Endothelial cell of umbilical vein (primary cell): ENCODE data around the gene RTN3. TPM values are rescaled to one million over a fixed set of nuclear protein-coding genes. Genes with fewer than 3 reads are reported as not detected.

Source experiments
- BruUV-seq: library from RNA; stranded (reverse); fragments of 400-500 nt; replicated peaks from 2 replicates; lab custom pipeline; 2021; lab: Mats Ljungman, UMichigan
- CTCF ChIA-PET: fragments of 300-600, 350-600 bp; sonication (Branson Sonifier 250); formaldehyde crosslinking; loops from one replicate; lab custom pipeline; 2021; ENCODE audit warnings: antibody characterized with exemption, inconsistent platforms; lab: Charles Lee
- POLR2A ChIA-PET: fragments of 300-600, 350-600 bp; sonication (Branson Sonifier 250); formaldehyde crosslinking; loops from one replicate; lab custom pipeline; 2021; ENCODE audit warnings: antibody characterized with exemption, inconsistent platforms; lab: Charles Lee
- DNase-seq: peaks from one replicate; pipeline ENCODE4 v3.0.0-alpha.2; 2011; ENCODE audit warnings: low read depth, low spot score
- FAIRE-seq: peaks from 2 replicates; lab custom pipeline; 2011; peaks lifted over from hg19 to GRCh38; lab: Jason Lieb, UNC
- H2AFZ ChIP-seq: 2 replicates; pipeline ENCODE4 v1.6.0; 2012; ENCODE audit warnings: low read depth, low read length, control low read depth, inconsistent platforms
- H3K27ac ChIP-seq: 2 replicates; pipeline ENCODE4 v1.5.1; 2011; ENCODE audit warnings: low read depth, mild to moderate bottlenecking, control low read depth, low read length, moderate library complexity; ENCODE audit not compliant: insufficient read depth
- H3K27me3 ChIP-seq, 2 experiments: 2 replicates each; pipeline versions ENCODE4 v1.6.0 to v1.6.1; 2011; ENCODE audit warnings: low read length in 2 of 2, mixed read lengths in 1 of 2; ENCODE audit not compliant: control insufficient read depth in 2 of 2, insufficient read depth in 2 of 2
- H3K36me3 ChIP-seq, 2 experiments: 2 replicates in 1 of 2; 3 replicates in 1 of 2; pipeline ENCODE4 v1.5.1; 2011; ENCODE audit warnings: low read length in 2 of 2, mild to moderate bottlenecking in 1 of 2, moderate library complexity in 1 of 2; ENCODE audit not compliant: control insufficient read depth in 2 of 2, insufficient read depth in 2 of 2; ENCODE audit errors: extremely low read depth in 1 of 2
- H3K4me1 ChIP-seq: 3 replicates; pipeline ENCODE4 v1.5.1; 2011; ENCODE audit warnings: mild to moderate bottlenecking, low read length; ENCODE audit not compliant: control insufficient read depth, insufficient read depth; ENCODE audit errors: extremely low read depth
- H3K4me2 ChIP-seq: 2 replicates; pipeline ENCODE4 v1.6.1; 2011; ENCODE audit warnings: low read length, control low read depth, mixed read lengths; ENCODE audit not compliant: insufficient read depth
- H3K4me3 ChIP-seq, 3 experiments: fragments of 200-600 bp in 1 of 3; sonication (generic), shearing (Covaris generic) in 1 of 3; replicated peaks in 1 of 3; 2 replicates each; pipeline ENCODE4 v1.5.1; 2011 to 2016; ENCODE audit warnings: control low read depth in 3 of 3, low read length in 3 of 3, mild to moderate bottlenecking in 2 of 3, inconsistent platforms in 1 of 3, low read depth in 1 of 3, moderate library complexity in 1 of 3; ENCODE audit not compliant: insufficient read depth in 1 of 3
- H3K79me2 ChIP-seq: 2 replicates; pipeline ENCODE4 v1.6.0; 2012; ENCODE audit warnings: low read length, inconsistent platforms; ENCODE audit not compliant: control insufficient read depth, insufficient read depth
- H3K9ac ChIP-seq: replicated peaks from 2 replicates; pipeline ENCODE3; 2011; ENCODE audit warnings: low read length, control low read depth; ENCODE audit not compliant: insufficient read depth; ENCODE audit errors: extremely low read depth
- H3K9me1 ChIP-seq: replicated peaks from 3 replicates; pipeline ENCODE4 v1.6.0; 2011; ENCODE audit warnings: mild to moderate bottlenecking, low read length; ENCODE audit not compliant: control insufficient read depth, insufficient read depth; ENCODE audit errors: extremely low read depth
- H3K9me3 ChIP-seq: replicated peaks from 2 replicates; pipeline ENCODE4 v1.5.1; 2012; ENCODE audit warnings: low read length, inconsistent platforms; ENCODE audit not compliant: control insufficient read depth, insufficient read depth
- H4K20me1 ChIP-seq: replicated peaks from 2 replicates; pipeline ENCODE3; 2011; ENCODE audit warnings: mild to moderate bottlenecking, low read length; ENCODE audit not compliant: control insufficient read depth, insufficient read depth; ENCODE audit errors: extremely low read depth
- EZH2 ChIP-seq: IDR thresholded peaks from 2 replicates; pipeline ENCODE4 v1.6.1; 2012; ENCODE audit warnings: borderline replicate concordance, low read depth, mild to moderate bottlenecking, moderate library complexity, low read length, inconsistent platforms; ENCODE audit not compliant: severe bottlenecking
- FOS ChIP-seq: IDR thresholded peaks from 2 replicates; pipeline ENCODE4 v1.6.1; 2011; ENCODE audit warnings: mild to moderate bottlenecking, low read length, moderate library complexity, borderline replicate concordance; ENCODE audit not compliant: insufficient read depth
- GATA2 ChIP-seq: IDR thresholded peaks from 2 replicates; pipeline ENCODE4 v1.7.0; 2011; ENCODE audit warnings: low read depth, mild to moderate bottlenecking, moderate library complexity, mixed read lengths, low read length; ENCODE audit not compliant: insufficient read length, insufficient read depth
- JUN ChIP-seq: IDR thresholded peaks from 2 replicates; pipeline ENCODE4 v1.6.1; 2011; ENCODE audit warnings: borderline replicate concordance, low read depth; ENCODE audit not compliant: insufficient read length, insufficient read depth
- MYC ChIP-seq: IDR thresholded peaks from one replicate; pipeline ENCODE4 v1.6.1; 2011; ENCODE audit warnings: mild to moderate bottlenecking, low read depth, low read length
- POLR2A ChIP-seq: IDR thresholded peaks from 2 replicates; pipeline ENCODE4 v1.6.1; 2012; ENCODE audit warnings: low read depth, mild to moderate bottlenecking, control low read depth, low read length
- POLR2AphosphoS5 ChIP-seq: IDR thresholded peaks from 2 replicates; pipeline ENCODE4 v1.6.1; 2012; ENCODE audit warnings: low read depth, mild to moderate bottlenecking, control low read depth, low read length, moderate library complexity; ENCODE audit not compliant: insufficient read depth
- dilution Hi-C: fragments of 300-500 bp; cut with MboI; formaldehyde crosslinking; loops from one replicate; pipeline ENCODE4 v1.15.0; 2019; ENCODE audit warnings: low sequenced_read_pairs; ENCODE audit not compliant: extremely low pct_ligation_motif_present
- intact Hi-C: fragments of 100-400 bp; cut with micrococcal nuclease; formaldehyde crosslinking; loops from one replicate; pipeline ENCODE4 v1.10.0; 2022
- polyA plus RNA-seq, 4 experiments: library from polyadenylated mRNA; depleted of rRNA in 3 of 4; stranded (reverse) in 3 of 4; unstranded in 1 of 4; fragments of >200 nt; gene quantifications; 2 replicates each; pipeline versions ENCODE4 v1.2.1 to v1.2.3, GENCODE V29; 2011 to 2012; ENCODE audit warnings: missing spikeins in 1 of 4
- total RNA-seq: library from RNA; stranded (reverse); gene quantifications from 2 replicates; pipeline ENCODE4 v1.2.3, GENCODE V29; 2021
- TF ChIP-seq, protein P1 (sequence below): IDR thresholded peaks from 2 replicates; pipeline ENCODE4 v1.6.1; 2011; ENCODE audit not compliant: insufficient read depth, insufficient read length
- TF ChIP-seq, protein P2 (sequence below), 2 donors: IDR thresholded peaks; 1 replicate in 1 of 2; 2 replicates in 1 of 2; pipeline ENCODE4 v1.5.1; 2011; ENCODE audit warnings: low read length in 2 of 2, mild to moderate bottlenecking in 2 of 2, moderate library complexity in 2 of 2, control low read depth in 1 of 2, inconsistent platforms in 1 of 2, low read depth in 1 of 2; ENCODE audit not compliant: insufficient read depth in 1 of 2; ENCODE audit errors: extremely low read depth in 1 of 2

The RTN3 gene
- total and polyA plus RNA-seq, 2 donors (not counting 3 experiments of a cell fraction or from before 2014, with no cell fraction given) = 90.6 to 112 TPM

DNA sequence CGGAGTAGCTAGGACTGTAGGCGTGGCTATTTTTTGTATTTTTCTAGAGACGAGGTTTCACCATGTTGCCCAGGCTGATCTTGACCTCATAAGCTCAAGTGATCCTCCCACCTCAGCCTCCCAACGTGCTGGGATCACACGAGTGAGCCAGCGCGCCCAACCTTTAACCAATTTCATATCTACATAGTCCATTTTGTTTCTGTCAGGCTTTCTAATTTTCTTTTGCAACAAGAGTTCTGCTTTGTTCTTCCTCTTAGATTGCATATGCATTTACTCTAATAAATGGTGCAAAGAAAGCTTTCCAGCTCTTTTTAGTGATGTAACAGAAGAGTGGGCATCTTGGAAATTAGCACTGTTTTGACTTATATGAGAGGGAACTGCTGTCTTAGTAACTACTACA is 13.3 kb downstream of the RTN3 start:
- Histone ChIP-seq H3K4me2 (no peak overlapping the region), H3K27me3 (no peaks in the 10 kb centered on the region), H3K27ac (no peak overlapping the region), H4K20me1 (peaks cover 3% of the 10 kb centered on the region), H3K9ac (no peak overlapping the region), H3K4me3 (no peak overlapping the region), H3K4me1 (no peaks in the 10 kb centered on the region), H2AFZ (no peak overlapping the region), H3K9me1 (no peaks in the 10 kb centered on the region), H3K36me3 (no peaks in the 10 kb centered on the region), H3K79me2 (peaks cover 56% of the 10 kb centered on the region), H3K9me3 (no peaks in the 10 kb centered on the region)
- no TSS peak for BruUV-seq
- CTCF ChIA-PET = interaction anchor here (0.6 to 1.4 kb wide), 6 partner anchors 12 to 44 kb away, joined by 3 to 4 read pairs (median 3); no protein-coding TSS in a partner anchor
- intact Hi-C loops = no loop called here
- dilution Hi-C loops = no loop called here
- POLR2A ChIA-PET = no interaction called here
- TF ChIP-seq EZH2 (no peak), MYC (no peak), POLR2A (no peak), POLR2AphosphoS5 (no peak), FOS (no peak), GATA2 (no peak), JUN (no peak)
- TF ChIP-seq, protein P1, sequence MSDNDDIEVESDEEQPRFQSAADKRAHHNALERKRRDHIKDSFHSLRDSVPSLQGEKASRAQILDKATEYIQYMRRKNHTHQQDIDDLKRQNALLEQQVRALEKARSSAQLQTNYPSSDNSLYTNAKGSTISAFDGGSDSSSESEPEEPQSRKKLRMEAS = no peak
- TF ChIP-seq, protein P2, sequence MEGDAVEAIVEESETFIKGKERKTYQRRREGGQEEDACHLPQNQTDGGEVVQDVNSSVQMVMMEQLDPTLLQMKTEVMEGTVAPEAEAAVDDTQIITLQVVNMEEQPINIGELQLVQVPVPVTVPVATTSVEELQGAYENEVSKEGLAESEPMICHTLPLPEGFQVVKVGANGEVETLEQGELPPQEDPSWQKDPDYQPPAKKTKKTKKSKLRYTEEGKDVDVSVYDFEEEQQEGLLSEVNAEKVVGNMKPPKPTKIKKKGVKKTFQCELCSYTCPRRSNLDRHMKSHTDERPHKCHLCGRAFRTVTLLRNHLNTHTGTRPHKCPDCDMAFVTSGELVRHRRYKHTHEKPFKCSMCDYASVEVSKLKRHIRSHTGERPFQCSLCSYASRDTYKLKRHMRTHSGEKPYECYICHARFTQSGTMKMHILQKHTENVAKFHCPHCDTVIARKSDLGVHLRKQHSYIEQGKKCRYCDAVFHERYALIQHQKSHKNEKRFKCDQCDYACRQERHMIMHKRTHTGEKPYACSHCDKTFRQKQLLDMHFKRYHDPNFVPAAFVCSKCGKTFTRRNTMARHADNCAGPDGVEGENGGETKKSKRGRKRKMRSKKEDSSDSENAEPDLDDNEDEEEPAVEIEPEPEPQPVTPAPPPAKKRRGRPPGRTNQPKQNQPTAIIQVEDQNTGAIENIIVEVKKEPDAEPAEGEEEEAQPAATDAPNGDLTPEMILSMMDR (IDR thresholded peaks at IDR 0.05; ENCODE audit: extremely low read depth in 1 of 2, insufficient read depth in 1 of 2, low read depth in 1 of 2, low read length in 2 of 2) = no peak
- no peak for DNase-seq
- no peak for FAIRE-seq
